MM.1S (cell line): Measurements from ENCODE around the gene TPK1.
"Not testable (repeated sequence)": the region's sequence is repeated elsewhere in the genome, so short reads cannot be mapped to it uniquely, and the experiment has no call there.

ENCODE experiments used
- DNase-seq: peaks from one replicate; pipeline ENCODE4 v3.0.0-alpha.2; 2015
- H2AFZ ChIP-seq: fragments of 300-600 bp; sonication (generic); 2 replicates; pipeline ENCODE4 v1.6.0; 2016; ENCODE audit warnings: antibody characterized with exemption, low read length
- H3F3A ChIP-seq: fragments of 300-600 bp; sonication (generic); 2 replicates; pipeline ENCODE4 v1.6.1; 2016; ENCODE audit warnings: mild to moderate bottlenecking, antibody characterized with exemption, low read length, moderate library complexity, mixed read lengths; ENCODE audit not compliant: insufficient read depth
- H3K27ac ChIP-seq: fragments of 300-600 bp; sonication (generic); 2 replicates; pipeline ENCODE4 v1.5.1; 2016; ENCODE audit warnings: mild to moderate bottlenecking, low read length
- H3K27me3 ChIP-seq: fragments of 300-600 bp; sonication (generic); replicated peaks from 2 replicates; pipeline ENCODE4 v1.6.0; 2016; ENCODE audit warnings: low read length; ENCODE audit not compliant: insufficient read depth
- H3K36me3 ChIP-seq: fragments of 300-600 bp; sonication (generic); replicated peaks from 2 replicates; pipeline ENCODE4 v1.6.1; 2016; ENCODE audit warnings: mild to moderate bottlenecking, low read length, mixed read lengths; ENCODE audit not compliant: insufficient read depth
- H3K4me1 ChIP-seq: fragments of 300-600 bp; sonication (generic); 2 replicates; pipeline ENCODE4 v1.6.1; 2016; ENCODE audit warnings: low read length, mixed read lengths
- H3K4me2 ChIP-seq: fragments of 300-600 bp; sonication (generic); 2 replicates; pipeline ENCODE4 v1.6.0; 2016; ENCODE audit warnings: low read depth, low read length
- H3K4me3 ChIP-seq: fragments of 300-600 bp; sonication (generic); 2 replicates; pipeline ENCODE4 v1.5.1; 2016; ENCODE audit warnings: low read length, mixed read lengths
- H3K79me2 ChIP-seq: fragments of 300-600 bp; sonication (generic); 2 replicates; pipeline ENCODE4 v1.6.1; 2016; ENCODE audit warnings: mixed run types, low read length, mixed read lengths
- H3K9ac ChIP-seq: fragments of 300-600 bp; sonication (generic); 2 replicates; pipeline ENCODE4 v1.6.1; 2016; ENCODE audit warnings: low read length, mixed read lengths
- H3K9me2 ChIP-seq: fragments of 300-600 bp; sonication (generic); replicated peaks from 2 replicates; pipeline ENCODE4 v1.6.1; 2016; ENCODE audit warnings: mild to moderate bottlenecking, low read length, mixed read lengths; ENCODE audit not compliant: insufficient read depth
- H3K9me3 ChIP-seq: fragments of 300-600 bp; sonication (generic); replicated peaks from 2 replicates; pipeline ENCODE4 v1.6.1; 2016; ENCODE audit warnings: mild to moderate bottlenecking, low read length, mixed read lengths; ENCODE audit not compliant: insufficient read depth
- H4K20me1 ChIP-seq: fragments of 300-600 bp; sonication (generic); 2 replicates; pipeline ENCODE4 v1.6.1; 2016; ENCODE audit warnings: mild to moderate bottlenecking, low read length, moderate library complexity, mixed read lengths; ENCODE audit not compliant: insufficient read depth
- EZH2 ChIP-seq: fragments of 300-600 bp; sonication (generic); optimal IDR thresholded peaks from 2 replicates; pipeline ENCODE3; 2017; ENCODE audit warnings: low read depth, mild to moderate bottlenecking, antibody characterized with exemption, low read length, mixed read lengths
- EZH2phosphoT487 ChIP-seq: fragments of 300-600 bp; sonication (generic); IDR thresholded peaks from 2 replicates; pipeline ENCODE4 v1.6.1; 2018; ENCODE audit warnings: antibody characterized with exemption, low read length
- TF ChIP-seq, protein P1 (sequence below): fragments of 300-600 bp; sonication (generic); IDR thresholded peaks from 2 replicates; pipeline ENCODE4 v1.5.1; 2016; ENCODE audit warnings: antibody characterized with exemption, low read length, mixed read lengths

Gene TPK1

DNA sequence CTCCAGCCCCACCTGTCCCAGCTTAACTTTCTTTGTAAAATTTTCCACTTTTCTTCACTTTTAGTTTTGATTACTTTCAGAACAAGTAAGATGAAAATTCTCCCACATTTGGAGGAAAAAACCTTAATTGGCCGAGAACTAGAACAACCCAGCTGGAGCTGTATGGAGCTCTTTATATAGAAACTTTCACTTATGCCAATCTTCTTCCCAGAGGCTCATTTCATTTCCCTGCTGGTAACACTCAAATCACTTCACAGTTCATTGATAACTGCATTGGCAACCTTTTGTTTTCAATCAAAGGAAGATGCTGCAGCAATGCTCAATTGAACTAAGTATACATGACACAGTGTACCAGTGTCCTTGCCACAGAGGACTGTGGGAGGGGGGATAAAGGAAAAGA is 256.2 kb downstream of the TPK1 start:
- DNase-seq, result no peak
- no peaks in the 10 kb centered on the region for H3K9me3 ChIP-seq
- no peaks in the 10 kb centered on the region for H3K79me2 ChIP-seq
- TF ChIP-seq, protein P1, sequence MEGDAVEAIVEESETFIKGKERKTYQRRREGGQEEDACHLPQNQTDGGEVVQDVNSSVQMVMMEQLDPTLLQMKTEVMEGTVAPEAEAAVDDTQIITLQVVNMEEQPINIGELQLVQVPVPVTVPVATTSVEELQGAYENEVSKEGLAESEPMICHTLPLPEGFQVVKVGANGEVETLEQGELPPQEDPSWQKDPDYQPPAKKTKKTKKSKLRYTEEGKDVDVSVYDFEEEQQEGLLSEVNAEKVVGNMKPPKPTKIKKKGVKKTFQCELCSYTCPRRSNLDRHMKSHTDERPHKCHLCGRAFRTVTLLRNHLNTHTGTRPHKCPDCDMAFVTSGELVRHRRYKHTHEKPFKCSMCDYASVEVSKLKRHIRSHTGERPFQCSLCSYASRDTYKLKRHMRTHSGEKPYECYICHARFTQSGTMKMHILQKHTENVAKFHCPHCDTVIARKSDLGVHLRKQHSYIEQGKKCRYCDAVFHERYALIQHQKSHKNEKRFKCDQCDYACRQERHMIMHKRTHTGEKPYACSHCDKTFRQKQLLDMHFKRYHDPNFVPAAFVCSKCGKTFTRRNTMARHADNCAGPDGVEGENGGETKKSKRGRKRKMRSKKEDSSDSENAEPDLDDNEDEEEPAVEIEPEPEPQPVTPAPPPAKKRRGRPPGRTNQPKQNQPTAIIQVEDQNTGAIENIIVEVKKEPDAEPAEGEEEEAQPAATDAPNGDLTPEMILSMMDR, result no peak
- TF ChIP-seq EZH2phosphoT487, result no peak
- no peak for TF ChIP-seq EZH2
- no peak overlapping the region for H3K9ac ChIP-seq
- no peaks in the 10 kb centered on the region for H4K20me1 ChIP-seq
- no peaks in the 10 kb centered on the region for H3F3A ChIP-seq
- no peaks in the 10 kb centered on the region for H3K36me3 ChIP-seq
- no peak overlapping the region for H3K4me2 ChIP-seq
- H3K9me2 ChIP-seq, result no peaks in the 10 kb centered on the region
- H2AFZ ChIP-seq, result no peak overlapping the region
- no peaks in the 10 kb centered on the region for H3K4me1 ChIP-seq
- no peak overlapping the region for H3K27ac ChIP-seq
- no peaks in the 10 kb centered on the region for H3K27me3 ChIP-seq
- H3K4me3 ChIP-seq, result no peak overlapping the region

DNA sequence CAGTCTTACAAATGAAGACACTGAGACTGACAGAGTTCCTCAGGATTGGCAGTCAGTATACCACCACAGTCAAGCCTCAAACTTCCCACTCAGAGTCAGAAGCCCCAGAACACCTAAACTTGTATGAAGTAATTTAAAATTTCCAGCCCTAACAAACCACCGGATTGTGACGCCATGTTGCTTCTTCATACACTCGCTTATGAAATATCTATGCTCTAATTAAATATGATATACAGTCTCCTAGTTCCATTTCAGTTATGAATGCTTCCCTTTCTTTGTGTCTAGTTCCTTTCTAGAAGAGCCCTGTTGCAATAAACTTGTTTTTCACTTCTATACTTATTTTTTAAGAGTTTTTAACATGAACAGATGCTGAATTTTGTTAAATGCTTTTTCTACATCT is 260.4 kb downstream of the TPK1 start:
- Histone ChIP-seq H4K20me1 (no peaks in the 10 kb centered on the region), H2AFZ (no peak overlapping the region), H3K4me2 (no peak overlapping the region), H3K27ac (no peak overlapping the region), H3K4me3 (no peak overlapping the region), H3K79me2 (no peaks in the 10 kb centered on the region), H3K9ac (no peak overlapping the region), H3K36me3 (no peaks in the 10 kb centered on the region), H3K27me3 (no peaks in the 10 kb centered on the region), H3F3A (no peaks in the 10 kb centered on the region), H3K4me1 (no peaks in the 10 kb centered on the region), H3K9me2 (no peaks in the 10 kb centered on the region), H3K9me3 (no peaks in the 10 kb centered on the region)
- DNase-seq, result no peak
- TF ChIP-seq EZH2phosphoT487 (no peak), EZH2 (no peak)
- TF ChIP-seq, protein P1, result no peak

DNA sequence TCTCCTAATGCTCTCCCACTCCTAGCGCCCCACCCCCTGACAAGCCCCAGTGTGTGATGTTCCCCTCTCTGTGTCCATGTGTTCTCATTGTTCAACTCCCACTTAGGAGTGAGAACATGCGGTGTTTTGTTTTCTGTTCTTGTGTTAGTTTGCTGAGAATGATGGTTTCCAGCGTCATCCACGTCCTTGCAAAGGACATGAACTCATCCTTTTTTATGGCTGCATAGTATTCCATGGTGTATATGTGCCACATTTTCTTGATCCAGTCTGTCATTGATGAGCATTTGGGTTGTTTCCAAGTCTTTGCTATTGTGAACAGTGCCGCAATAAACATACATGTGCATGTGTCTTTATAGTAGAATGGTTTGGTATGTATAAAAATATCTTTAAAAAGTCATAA is 261.1 kb downstream of the TPK1 start:
- not testable (repeated sequence) for DNase-seq, H3K9me3 ChIP-seq, H3K36me3 ChIP-seq, H3K27me3 ChIP-seq, H3K79me2 ChIP-seq, H3K27ac ChIP-seq, H3K9me2 ChIP-seq, H3K4me2 ChIP-seq, H3K9ac ChIP-seq, H3F3A ChIP-seq, H4K20me1 ChIP-seq, H2AFZ ChIP-seq, H3K4me1 ChIP-seq, H3K4me3 ChIP-seq

DNA sequence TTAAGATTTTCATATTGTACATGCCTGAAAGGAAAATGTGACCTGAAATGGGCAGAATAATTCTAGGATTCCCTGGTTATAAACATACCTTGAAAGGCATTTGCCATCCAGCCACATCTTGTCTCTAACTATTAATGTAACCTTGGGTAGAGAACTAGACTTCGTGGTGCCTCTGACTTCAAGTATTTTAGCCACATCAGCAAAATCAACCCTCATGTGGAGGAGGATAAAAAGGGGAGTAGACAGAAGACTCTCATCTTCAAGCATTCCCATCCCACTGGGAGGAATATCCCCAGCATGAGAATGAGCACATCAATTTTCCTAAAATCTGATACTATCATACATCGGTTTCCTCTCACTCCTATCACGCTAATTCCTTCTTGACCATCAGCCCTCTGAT is 267.6 kb downstream of the TPK1 start:
- H3K27ac ChIP-seq, result no peak overlapping the region
- H3K36me3 ChIP-seq, result no peaks in the 10 kb centered on the region
- H3K4me3 ChIP-seq, result no peak overlapping the region
- H3K9me2 ChIP-seq, result no peaks in the 10 kb centered on the region
- H3K9ac ChIP-seq, result no peak overlapping the region
- no peak overlapping the region for H3K4me2 ChIP-seq
- H3K79me2 ChIP-seq, result no peaks in the 10 kb centered on the region
- no peaks in the 10 kb centered on the region for H3K9me3 ChIP-seq
- H3K4me1 ChIP-seq, result no peaks in the 10 kb centered on the region
- H3K27me3 ChIP-seq, result no peaks in the 10 kb centered on the region
- no peaks in the 10 kb centered on the region for H3F3A ChIP-seq
- DNase-seq, result no peak
- no peak overlapping the region for H2AFZ ChIP-seq
- no peak for TF ChIP-seq EZH2phosphoT487
- TF ChIP-seq, protein P1, result no peak
- TF ChIP-seq EZH2, result no peak
- H4K20me1 ChIP-seq, result no peaks in the 10 kb centered on the region
